K562 (cell line): ENCODE results near the gene MUSTN1. TPM values are rescaled to one million over a fixed set of nuclear protein-coding genes. Genes with fewer than 3 reads are reported as not detected.

Experiments
- ARNT ChIP-seq, 2 experiments: fragments of 450-650 bp; IDR thresholded peaks; 2 replicates each; pipeline ENCODE4 v1.6.1; 2016; ENCODE audit warnings: mild to moderate bottlenecking in 1 of 2
- ATF4 ChIP-seq: fragments of 450-650 bp; formaldehyde crosslinking; IDR thresholded peaks from 2 replicates; pipeline ENCODE4 v1.4.0; 2022; ENCODE audit warnings: mild to moderate bottlenecking, moderate library complexity
- BHLHE40 ChIP-seq: IDR thresholded peaks from 2 replicates; pipeline ENCODE4 v1.6.1; 2011; ENCODE audit warnings: low read length, improper control_type of control experiment
- CBFA2T2 ChIP-seq: fragments of 450-650 bp; conservative IDR thresholded peaks from 2 replicates; pipeline ENCODE4 v1.6.1; 2017; ENCODE audit warnings: mild to moderate bottlenecking
- DACH1 ChIP-seq: fragments of 450-650 bp; IDR thresholded peaks from 2 replicates; pipeline ENCODE4 v1.6.1; 2018; ENCODE audit not compliant: partially characterized antibody
- ERF ChIP-seq: fragments of 450-650 bp; formaldehyde crosslinking; IDR thresholded peaks from 2 replicates; pipeline ENCODE4 v1.4.0; 2020; ENCODE audit warnings: mild to moderate bottlenecking, mixed read lengths
- GATAD2A ChIP-seq: fragments of 450-650 bp; IDR thresholded peaks from 2 replicates; pipeline ENCODE4 v1.6.1; 2017
- GTF2F1 ChIP-seq: IDR thresholded peaks from 2 replicates; pipeline ENCODE4 v1.6.1; 2011; ENCODE audit warnings: low read depth, low read length, improper control_type of control experiment
- NR3C1 ChIP-seq: sonication (generic); formaldehyde crosslinking; IDR thresholded peaks from 2 replicates; pipeline ENCODE4 v1.8.1; 2022; ENCODE audit warnings: missing genetic modification reagents
- RAD21 ChIP-seq, 2 experiments: fragments of 250-450 bp in 1 of 2; fragments of 450-650 bp in 1 of 2; sonication (Bioruptor Pico) in 1 of 2; formaldehyde crosslinking in 1 of 2; IDR thresholded peaks in 1 of 2; conservative IDR thresholded peaks in 1 of 2; 2 replicates each; pipeline versions ENCODE4 v1.4.0 to v1.8.0; 2020 to 2022; ENCODE audit warnings: mild to moderate bottlenecking in 2 of 2, moderate library complexity in 1 of 2
- SLC30A9 ChIP-seq: fragments of 250-450 bp; sonication (Bioruptor Pico); IDR thresholded peaks from 2 replicates; pipeline ENCODE4 v1.8.0; 2022; ENCODE audit warnings: mild to moderate bottlenecking, moderate library complexity
- SRSF3 ChIP-seq: fragments of 200-400 bp; formaldehyde crosslinking; IDR thresholded peaks from 2 replicates; pipeline ENCODE4 v1.6.1; 2016; ENCODE audit warnings: mild to moderate bottlenecking, low read length, moderate library complexity; ENCODE audit not compliant: insufficient read depth
- XRCC5 ChIP-seq: fragments of 200-400 bp; formaldehyde crosslinking; IDR thresholded peaks from 2 replicates; pipeline ENCODE4 v1.6.1; 2017; ENCODE audit warnings: low read depth, mild to moderate bottlenecking, low read length
- ZNF253 ChIP-seq: fragments of 250-450 bp; sonication (Bioruptor Pico); conservative IDR thresholded peaks from 2 replicates; pipeline ENCODE4 v1.6.1; 2021; ENCODE audit warnings: mild to moderate bottlenecking
- ZNF41 ChIP-seq: fragments of 250-450 bp; sonication (Bioruptor Pico); conservative IDR thresholded peaks from 2 replicates; pipeline ENCODE4 v1.4.0; 2020; ENCODE audit warnings: mild to moderate bottlenecking
- ZNF507 ChIP-seq: conservative IDR thresholded peaks from 2 replicates; pipeline ENCODE4 v1.6.1; 2017; ENCODE audit warnings: missing genetic modification characterization, missing compliant biosample characterization
- ZNF785 ChIP-seq: fragments of 250-450 bp; sonication (Bioruptor Pico); IDR thresholded peaks from 2 replicates; pipeline ENCODE4 v1.4.0; 2020; ENCODE audit warnings: mild to moderate bottlenecking
- polyA plus RNA-seq, 8 experiments: library from polyadenylated mRNA; depleted of rRNA in 4 of 8; stranded (reverse) in 5 of 8; unstranded in 3 of 8; fragments of >200 nt; fragmentation: Nextera tagmentation in 2 of 8; fragmentation: Illumina TruSeq in 1 of 8; extraction: Ambion mirVana in 2 of 8; extraction: Trizol in 1 of 8; gene quantifications; 2 replicates each; pipeline versions ENCODE4 v1.2.1 to v1.2.3, GENCODE V29; 2011 to 2014; ENCODE audit warnings: inconsistent platforms in 1 of 8, missing spikeins in 1 of 8
- total RNA-seq, 7 experiments: library from RNA; depleted of rRNA in 6 of 7; stranded (reverse); fragments of >200 nt in 6 of 7; fragmentation: Illumina TruSeq in 2 of 7; extraction: Trizol in 2 of 7; gene quantifications; 2 replicates each; pipeline versions ENCODE4 v1.2.1 to v1.2.3, GENCODE V29; 2011 to 2021; ENCODE audit warnings: low replicate concordance in 1 of 7

Gene MUSTN1
- total and polyA plus RNA-seq, 9 of the 15 experiments (the other 6 are each of a cell fraction or from before 2014, with no cell fraction given): 0.15 to 0.78 (median 0.44) TPM; not detected in 4

- TF ChIP-seq ARNT (IDR thresholded peaks at IDR 0.05) (no peak), XRCC5 (0 out of 2 replicates have a peak, but pooled peaks have one; percentile 48), ZNF507 (tag) (no peak), NR3C1 (CRISPR knock-in tag) (no peak), ZNF785 (CRISPR knock-in tag) (no peak), ATF4 (CRISPR knock-in tag) (no peak), GTF2F1 (no peak), GATAD2A (no peak), ZNF253 (CRISPR knock-in tag) (no peak), RAD21 (CRISPR knock-in tag; conservative IDR thresholded peaks at IDR 0.05 in 1 of 2, IDR thresholded peaks at IDR 0.05 in 1 of 2) (peak in 1 of 2 experiments; percentile 49; a peak in 2 of 4 replicates), BHLHE40 (0 out of 2 replicates have a peak, but pooled peaks have one; percentile 18), SRSF3 (no peak), CBFA2T2 (no peak), ZNF41 (no peak), ERF (CRISPR knock-in tag) (no peak), SLC30A9 (CRISPR knock-in tag) (no peak), DACH1 (no peak)
Observed at GRCh38 chr3:52820736-52821135, 14.1 kb downstream of the MUSTN1 start (continued).
